ENCODE results near the gene DDAH1.

The DDAH1 gene

DNA sequence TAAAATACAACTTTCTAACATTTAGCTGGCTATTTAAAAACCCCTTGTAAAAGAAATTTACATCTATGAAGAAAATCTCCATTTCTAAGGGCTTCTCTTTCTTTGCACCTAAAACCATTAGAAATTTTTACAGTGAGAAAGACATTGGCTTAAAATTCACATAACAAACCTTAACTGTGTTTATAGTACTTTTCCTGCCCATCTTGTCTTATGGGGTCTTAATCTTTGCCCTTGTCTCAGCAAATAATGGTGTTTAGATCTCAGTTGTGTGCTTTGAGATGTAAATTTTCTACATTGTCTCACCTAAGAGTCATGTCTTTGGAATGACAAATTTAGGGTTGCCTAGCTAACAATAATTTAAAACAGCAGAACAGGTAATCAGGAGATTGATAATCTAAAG, 71.5 kb downstream of the DDAH1 start:
- DNase-seq (ENCODE audit: low read depth in 3 of 3) = no peak

DNA sequence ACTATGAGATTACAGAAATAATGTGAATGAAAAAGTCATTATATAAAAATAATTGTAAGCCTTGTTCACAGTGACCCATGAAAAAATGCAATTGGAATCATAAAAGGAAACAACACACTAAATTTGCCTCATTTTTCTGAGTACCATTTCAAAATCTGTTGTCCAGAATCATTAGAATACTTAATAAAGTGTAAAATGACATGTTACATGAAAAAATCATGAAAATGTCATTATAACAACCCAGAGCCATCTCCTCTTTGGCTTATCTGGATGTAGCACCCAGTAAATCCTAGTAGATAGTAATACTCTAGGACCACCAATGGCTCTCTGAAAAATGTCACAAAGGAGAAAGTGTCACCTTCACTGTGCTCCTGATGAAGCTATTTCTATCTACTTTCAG, 76.5 kb downstream of the DDAH1 start:
- no peak for DNase-seq (ENCODE audit: low read depth in 3 of 3)

DNA sequence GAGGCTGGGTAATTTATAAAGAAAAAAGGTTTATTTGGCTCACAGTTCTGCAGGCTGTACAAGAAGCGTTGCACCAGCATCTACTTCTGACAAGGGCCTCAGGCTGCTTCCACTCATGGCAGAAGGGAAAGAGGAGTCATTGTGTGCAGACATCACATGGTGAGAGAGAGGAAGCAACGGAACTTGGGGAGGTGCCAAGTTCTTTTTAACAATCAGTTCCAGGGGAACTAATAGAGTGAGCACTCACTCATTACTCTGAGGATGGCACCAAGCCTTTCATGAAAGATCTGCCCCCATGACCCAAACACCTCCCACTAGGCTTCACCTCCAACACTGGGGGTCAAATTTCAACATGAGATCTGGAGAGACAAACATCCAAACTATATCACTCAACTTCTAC, 77.2 kb downstream of the DDAH1 start:
- DNase-seq (ENCODE audit: low read depth in 3 of 3) = no peak

DNA sequence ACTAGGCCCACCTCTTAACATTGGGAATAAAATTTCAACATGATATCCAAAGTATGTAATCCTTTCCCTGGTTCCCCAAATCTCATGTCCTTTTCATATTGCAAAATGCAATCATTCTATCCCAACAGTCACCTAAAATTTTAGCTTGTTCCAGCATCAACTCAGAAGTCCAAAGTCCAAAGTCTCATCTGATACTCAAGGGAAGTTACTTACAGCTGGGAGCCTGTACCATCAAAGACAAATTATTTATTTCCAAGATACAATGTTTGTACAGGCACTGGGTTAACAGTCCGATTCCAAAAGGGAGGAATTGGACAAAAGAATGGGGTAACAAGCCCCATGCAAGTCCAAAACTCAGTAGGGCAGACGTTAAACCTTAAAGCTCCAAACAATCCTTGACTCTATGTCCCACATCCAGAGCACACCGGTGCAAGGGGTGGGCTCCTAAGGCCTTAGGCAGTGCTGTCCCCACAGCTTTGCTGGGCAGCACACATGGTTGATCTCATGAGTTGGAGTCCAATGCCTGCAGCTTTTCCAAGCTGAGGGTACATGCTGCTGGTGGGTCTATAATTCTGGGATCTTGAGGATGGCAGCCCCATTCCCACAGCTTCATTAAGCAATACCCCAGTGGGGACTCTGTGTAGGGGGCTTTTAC, 78.8 kb downstream of the DDAH1 start:
- no peak for DNase-seq (ENCODE audit: low read depth in 3 of 3)

DNA sequence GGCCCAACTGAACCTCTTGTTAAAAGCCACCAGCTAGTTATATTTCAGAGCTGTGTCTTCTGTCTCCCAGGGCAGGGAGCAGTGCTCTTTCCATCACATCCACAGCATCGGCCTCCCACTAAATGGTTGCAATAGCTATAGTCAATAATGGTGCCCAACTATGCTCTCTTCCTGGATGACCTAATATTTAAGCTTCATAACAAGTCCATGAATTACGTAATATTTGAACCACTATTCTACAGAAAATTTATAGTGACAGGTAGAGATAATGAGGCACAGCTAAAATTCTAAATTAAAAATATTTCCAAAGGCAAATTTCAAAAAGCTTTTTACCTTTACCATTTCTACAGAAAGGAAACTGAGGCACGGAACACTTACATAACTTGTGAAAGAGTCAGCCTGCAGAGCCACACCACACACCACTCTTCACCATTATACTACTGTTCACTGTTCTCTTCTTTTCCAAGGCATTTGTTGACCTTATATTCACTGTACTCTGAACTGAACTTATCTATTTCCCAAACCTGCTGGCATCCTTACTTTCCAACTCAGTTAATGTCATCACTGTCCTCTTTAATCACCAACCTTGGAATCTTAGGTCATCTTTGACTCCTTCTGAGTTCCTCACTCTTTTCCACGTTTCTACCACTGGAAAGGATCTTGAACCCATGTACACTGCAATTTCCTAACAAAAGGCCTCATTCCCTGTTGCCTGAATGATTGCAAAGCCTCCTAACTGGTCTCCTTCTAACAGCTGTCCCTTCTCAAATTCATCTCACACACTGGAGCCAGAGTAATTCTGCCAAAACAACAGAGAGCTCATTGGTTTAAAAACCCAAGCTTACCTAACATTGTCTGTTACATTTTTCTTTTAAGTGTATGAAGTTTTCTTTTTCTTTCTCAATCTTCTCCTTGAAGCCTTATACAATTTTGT, 85.5 kb downstream of the DDAH1 start:
- no peak for DNase-seq (ENCODE audit: low read depth in 3 of 3)

DNA sequence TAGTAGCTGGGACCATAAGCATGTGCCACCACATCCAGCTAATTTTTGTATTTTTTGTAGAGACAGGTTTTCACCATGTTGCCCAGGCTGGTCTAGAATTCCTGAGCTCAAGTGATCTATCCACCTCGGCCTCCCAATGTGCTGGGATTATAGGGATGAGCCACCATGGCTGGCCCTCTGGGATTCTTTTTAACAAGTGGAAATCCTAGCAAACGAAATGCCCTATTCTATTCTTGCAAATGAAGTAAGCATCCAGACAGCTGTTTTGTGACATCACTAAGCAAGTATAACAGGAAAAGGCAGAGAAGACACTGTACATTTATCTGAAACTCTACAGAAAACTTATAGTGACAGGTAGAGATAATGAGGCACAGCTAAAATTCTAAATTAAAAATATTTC, 86.4 kb downstream of the DDAH1 start:
- no peak for DNase-seq (ENCODE audit: low read depth in 3 of 3)

DNA sequence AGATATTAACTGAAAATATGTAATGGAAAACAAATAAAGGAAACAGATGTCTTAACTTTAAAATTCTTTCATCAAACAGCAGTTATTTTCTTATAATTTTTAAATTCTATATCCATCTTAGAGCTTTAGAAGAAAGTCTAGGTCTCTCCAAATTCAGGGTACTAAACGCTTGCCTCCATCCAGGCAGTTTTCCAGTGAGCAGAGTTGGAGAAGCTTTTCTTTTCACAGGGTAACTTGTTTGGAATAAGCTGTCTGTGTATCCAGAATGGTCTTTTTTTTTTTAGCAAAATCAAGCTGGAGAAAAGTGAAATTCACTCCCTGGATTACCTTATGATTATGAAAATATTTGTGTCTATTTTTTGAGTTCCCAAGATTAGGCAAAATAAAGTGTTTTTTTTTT, 88.6 kb downstream of the DDAH1 start:
- no peak for DNase-seq (ENCODE audit: low read depth in 3 of 3)

DNA sequence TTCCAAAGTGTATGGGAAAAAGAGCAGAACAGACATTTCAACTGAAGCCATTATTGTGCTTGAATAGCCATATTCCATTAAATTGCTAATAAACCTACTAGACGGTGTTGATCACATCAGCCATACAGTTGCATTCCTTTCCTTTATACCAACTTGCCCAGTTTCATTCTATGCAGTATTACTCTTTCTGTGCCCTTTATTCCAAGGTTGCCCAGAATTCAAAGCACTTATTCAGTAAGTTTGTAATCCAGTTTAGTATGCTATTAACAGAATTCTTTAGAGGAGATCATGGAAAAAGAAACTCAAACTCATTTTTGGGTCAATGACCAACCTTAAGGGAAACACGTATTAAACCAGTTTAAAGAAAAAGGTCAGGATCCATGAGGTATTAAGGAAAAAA, 89.5 kb downstream of the DDAH1 start:
- no peak for DNase-seq (ENCODE audit: low read depth in 3 of 3)

DNA sequence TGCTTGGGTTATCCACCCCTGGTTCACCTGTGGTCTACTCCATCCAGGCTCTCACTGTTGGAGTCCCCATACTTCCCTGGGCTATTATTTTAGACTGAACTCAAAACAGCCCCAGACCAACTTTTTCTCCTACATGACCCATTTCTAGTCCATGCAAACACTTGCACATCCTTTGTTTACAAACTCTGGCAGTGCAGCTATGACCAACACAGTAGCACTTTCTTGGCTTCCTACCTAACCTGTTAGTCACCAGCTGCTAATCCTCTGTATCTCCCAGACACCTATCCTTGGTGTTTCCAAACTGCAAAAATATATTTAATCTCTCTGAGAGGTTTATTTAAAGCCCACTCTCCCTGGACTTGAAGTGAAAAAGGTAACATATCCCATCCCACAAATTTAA, 90.8 kb downstream of the DDAH1 start:
- DNase-seq (ENCODE audit: low read depth in 3 of 3) = no peak

DNA sequence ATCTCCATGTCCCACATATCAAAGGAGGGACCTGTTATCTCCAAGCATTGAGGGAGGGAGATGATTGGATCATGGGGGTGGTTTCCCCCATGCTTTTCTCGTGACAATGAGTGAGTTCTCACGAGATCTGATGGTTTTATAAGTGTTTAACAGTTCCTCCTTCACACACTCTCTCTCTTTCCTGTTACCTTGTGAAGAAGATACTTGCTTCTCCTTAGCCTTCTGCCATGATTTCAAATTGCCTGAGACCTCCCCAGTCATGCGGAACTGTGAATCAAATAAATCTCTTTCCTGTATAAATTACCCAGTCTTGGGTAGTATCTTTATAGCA, 91.6 kb downstream of the DDAH1 start:
- DNase-seq (ENCODE audit: low read depth in 3 of 3) = no peak

DNA sequence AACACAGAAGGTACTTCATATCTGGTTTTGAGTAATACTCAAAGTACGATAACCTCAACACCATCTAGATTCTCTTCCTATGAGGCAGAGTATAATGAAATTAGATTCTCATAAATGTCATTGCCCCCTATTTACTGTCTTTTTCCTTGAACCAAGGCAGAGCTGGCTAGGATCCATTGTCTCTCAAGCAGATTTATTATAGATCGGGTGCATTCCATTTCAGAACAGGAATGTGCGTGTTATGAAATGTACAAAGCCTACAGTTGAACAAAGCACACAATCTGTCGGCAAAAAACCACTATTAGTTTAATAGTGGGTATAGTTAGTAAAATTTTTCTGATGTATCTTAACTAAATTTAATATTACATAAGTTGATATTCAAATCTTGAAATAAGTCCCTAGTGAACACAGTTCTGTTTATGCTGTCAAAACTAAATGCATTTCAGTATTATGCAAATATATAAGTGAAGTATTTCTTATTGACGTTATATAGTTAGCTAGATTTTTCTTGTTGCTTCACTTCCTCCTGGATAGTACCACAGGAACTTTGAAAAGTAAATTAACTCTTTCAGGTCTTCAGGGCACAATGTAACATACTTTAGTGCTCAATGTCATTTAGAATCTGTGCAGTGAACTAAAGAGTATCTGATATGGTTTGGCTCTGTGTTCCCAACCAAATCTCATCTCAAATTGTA, 92.1 kb downstream of the DDAH1 start:
- DNase-seq (ENCODE audit: low read depth in 3 of 3) = no peak

DNA sequence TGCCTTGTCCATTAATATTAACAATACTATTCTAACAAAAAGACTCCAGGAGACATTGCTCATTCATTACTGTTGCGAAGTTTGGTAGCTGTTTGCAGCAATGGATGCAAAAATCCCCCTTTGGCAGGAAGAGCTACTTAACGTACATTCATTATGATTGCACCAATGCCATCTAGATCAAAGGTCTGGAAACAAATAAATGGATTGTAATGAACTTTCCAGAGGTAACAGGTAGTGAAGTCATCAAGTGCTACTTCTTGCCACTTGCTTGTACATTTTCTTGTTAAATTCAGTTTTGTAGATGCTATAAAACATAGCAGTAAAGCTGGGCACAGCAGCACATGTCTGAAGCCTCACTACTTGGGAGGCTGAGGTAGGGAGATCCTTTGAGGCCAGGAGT, 93.9 kb downstream of the DDAH1 start:
- DNase-seq (ENCODE audit: low read depth in 3 of 3) = no peak

DNA sequence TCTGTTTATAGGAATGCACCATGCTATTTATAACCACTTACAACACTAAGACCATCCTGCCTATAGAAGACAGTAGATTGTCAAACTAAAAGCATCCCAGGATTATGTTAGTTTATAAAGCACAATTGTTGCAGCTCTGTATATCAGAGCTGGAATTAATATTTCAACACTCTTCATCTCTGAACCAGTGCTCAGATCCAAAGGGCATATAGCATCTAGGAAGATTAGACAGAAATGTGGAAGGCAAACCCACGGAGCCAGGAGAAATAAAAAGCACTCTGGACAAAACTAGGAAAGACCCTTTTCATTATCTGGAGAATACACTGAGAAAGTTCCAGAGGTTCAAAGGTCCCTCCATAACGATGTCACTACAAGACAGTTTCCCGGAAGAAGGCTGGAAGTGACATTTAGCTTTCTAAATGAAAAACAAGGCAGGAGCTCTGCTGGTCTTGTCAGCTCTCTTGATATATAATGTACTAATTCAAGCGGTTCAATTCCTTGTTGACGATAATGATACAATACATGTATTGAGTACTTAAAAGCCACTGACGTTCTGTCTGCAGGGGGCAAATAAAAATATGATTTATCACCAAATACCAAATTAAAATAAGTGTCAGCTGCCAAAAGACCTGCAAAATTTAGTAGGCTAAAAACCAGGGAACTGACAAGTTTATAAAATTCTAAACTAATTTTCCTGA, 96.7 kb downstream of the DDAH1 start:
- no peak for DNase-seq (ENCODE audit: low read depth in 3 of 3)

DNA sequence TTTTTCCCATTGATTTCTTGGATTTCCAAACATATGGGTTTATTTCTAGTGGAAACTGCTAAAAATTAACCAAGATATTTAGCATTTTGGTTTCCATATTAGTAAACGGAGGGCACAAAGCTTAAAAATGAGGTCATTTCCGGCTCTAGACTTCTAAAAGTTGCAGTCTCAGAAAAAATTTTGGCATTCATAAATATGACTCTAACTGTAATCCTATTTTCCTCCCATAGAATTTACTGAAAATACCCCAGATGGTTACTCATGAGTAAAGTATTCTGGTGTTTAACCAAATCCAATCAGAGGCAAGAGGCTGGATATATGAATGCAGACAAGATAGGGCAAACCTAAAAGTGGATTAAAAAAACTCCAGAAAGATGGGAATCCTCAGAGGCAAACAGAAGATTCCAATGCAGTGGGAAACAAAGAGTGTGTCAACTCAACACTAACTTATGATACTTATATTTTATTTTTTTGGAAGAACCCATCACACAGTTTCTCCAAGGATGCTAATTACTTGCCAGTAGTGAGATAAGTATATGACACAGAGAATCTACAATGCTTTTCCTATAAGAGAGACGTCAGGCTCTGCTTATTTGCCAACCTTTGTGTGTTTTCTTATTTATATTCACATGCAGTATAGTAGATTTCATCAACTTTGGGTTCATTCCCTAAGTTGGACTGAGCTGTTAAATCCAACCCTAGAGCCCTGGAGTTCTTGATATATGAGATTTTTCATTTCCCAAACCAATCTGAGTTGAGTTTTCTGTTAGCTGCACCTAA, 98.4 kb downstream of the DDAH1 start:
- DNase-seq (ENCODE audit: low read depth in 3 of 3) = no peak

DNA sequence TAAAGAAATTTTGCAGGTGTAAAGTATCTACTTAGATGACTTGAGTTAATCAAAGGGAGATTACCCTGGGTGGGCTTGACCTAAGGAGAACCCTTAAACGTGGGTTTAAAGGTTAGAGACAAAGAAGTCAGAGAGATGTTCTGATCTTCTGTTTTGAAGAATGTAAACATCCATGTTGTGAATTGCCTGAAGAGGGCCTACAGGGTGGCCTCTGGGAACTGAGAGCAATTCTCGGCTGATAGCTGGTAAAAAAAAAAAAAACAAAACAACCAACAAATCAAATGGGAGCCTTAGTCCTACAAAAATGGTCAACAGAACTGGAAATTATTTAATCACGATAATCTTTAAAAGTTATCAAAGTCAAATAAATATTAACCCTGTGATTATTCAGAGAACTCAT, 99.1 kb downstream of the DDAH1 start:
- DNase-seq (ENCODE audit: low read depth in 3 of 3) = no peak

DNA sequence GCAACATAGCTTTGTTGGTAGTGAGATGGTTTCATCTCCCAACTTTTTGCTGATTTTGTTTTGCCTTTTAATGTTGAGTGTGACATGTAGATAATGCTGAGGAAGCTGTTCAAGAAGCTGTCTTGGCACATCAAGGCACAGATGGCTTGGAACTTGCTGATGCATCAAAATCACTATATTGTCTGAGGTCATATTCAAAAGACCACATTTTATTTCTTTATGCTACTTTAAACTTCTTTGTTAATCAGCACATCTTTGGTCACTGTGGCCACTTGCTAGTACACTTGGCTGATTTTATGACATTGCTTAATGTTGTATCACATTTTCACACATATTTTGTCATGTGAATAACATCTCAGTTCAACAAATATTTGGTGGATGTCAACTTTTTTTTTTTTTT, 101.4 kb downstream of the DDAH1 start:
- no peak for DNase-seq (ENCODE audit: low read depth in 3 of 3)

DNA sequence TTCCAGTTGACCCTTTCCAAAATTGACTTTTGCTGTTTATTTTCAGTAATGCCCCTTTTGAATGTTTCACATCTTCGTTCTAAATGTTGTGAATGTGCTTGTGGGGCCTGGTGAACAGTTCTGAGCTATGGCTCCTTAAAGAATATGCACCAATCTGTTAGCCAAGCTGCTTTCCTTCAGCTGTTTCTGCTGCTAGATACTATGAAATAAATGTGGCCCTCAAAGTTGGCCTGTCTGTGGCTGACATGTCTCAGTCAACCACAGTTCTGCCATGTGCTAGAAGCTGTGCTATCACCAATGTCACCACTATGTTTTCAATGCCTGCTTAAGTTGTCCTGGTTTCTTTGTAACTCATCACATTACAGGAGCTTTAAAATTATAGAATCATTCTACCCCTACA, 101.9 kb downstream of the DDAH1 start:
- DNase-seq (ENCODE audit: low read depth in 3 of 3) = no peak

DNA sequence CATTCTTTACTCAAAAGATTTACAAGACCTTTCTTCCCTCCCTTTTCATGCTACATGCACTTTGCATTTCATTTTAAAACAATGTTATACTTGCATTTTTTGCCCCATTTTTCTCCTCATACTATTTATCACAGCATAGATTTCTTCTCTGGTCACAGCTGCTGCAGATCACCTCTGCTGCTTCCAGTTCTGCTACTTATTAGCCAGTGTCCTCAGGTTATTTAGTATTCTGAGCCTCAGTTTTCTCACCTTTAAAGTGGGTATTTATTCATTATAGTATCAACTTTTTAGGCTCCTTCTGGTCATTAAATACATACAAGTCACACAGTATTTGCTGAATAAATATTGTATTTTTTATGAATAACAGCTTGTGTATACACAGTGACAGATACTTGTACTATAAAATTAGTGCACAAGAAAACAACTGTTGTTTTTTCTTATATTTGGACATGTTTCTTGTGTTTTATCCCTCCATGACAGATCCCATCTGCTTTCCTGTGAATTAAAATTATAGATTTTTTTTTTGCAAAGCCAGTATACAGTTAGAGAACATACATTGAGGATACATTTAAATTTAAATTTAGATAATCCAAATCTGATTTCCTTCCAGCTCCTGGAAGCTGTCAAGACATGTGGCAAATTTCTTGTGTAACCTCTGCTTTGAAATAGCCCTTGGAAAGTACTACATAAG, 103.2 kb downstream of the DDAH1 start:
- DNase-seq (ENCODE audit: low read depth in 3 of 3) = no peak

DNA sequence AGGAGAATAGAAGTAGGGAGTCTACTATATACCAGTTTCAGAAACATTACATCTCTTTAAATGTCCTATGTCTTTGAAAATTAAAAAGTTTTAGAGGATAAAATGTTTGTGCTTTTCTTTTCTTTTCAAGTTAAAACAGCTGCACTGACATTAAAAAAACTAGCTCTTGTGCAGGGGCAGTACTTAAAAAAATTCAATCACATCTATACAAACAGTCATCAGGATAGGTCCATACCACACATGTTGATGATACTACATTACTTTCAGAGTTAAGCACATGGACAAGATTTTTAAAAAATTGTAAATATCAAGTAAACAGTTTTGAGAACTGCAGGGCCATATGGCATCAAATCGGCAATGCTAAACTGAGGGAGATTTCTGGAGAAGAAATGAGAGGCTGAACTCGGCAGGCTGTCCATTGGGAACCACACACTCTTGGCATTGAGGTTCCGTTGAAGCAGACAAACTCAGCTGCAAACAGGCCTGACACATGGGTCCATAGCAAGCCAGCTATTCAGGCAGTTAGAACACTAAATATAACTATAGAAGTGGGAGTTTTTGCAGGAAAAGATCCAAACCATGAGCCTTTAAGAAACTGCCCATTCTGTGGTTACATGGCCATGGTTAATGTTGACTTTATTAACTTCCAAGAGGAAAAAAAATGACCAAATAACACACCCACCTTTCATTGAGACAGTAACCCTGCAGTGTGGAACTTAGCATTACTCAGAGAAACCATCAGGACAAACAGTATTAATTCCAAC, 104.0 kb downstream of the DDAH1 start:
- DNase-seq (ENCODE audit: low read depth in 3 of 3) = no peak

Measured in stimulated activated CD4-positive, alpha-beta T cell treated with anti-CD3 and anti-CD28 coated beads, TNF-alpha, amount 100 ng/mL, for 4 hours (primary cell).